ENCODE results near the gene DLG4.

Gene DLG4

GRCh38 chr17:7225711-7226331 lies 6.2 kb upstream of the DLG4 start:
- Mint-ChIP-seq H3K9me3 (ENCODE audit: low read depth) (no peaks in the 10 kb centered on the region), H3K4me1 (ENCODE audit: low read depth) (peaks cover 16% of the 10 kb centered on the region), H3K27ac (no peak overlapping the region), H3K4me3 (no peak overlapping the region), H3K27me3 (no peaks in the 10 kb centered on the region), H3K36me3 (peaks cover 7% of the 10 kb centered on the region)

DNA sequence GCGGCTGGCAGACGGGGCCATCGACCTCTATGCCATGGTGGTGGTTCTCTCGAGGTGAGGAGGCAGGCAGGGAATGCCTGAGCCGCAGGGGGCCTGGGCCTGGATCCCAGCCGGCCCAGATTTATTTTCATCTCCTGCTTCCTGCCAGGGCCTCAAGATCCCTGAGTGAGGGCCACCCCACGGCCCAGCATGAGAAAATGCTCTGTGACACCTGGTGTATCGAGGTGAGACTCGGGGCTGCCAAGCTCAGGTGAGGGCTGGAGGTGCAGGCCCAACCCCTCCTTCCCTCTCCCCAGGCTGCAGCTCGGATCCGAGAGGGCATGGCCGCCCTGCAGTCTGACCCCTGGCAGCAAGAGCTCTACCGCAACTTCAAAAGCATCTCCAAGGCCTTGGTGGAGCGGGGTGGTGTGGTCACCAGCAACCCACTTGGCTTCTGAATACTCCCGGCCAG lies 5.0 kb upstream of the DLG4 start:
- H3K4me3 Mint-ChIP-seq: no peak overlapping the region
- H3K36me3 Mint-ChIP-seq: peaks cover 7% of the 10 kb centered on the region
- H3K9me3 Mint-ChIP-seq (ENCODE audit: low read depth): no peaks in the 10 kb centered on the region
- no peaks in the 10 kb centered on the region for H3K27me3 Mint-ChIP-seq
- H3K27ac Mint-ChIP-seq: no peak overlapping the region
- peaks cover 22% of the 10 kb centered on the region for H3K4me1 Mint-ChIP-seq (ENCODE audit: low read depth)

DNA sequence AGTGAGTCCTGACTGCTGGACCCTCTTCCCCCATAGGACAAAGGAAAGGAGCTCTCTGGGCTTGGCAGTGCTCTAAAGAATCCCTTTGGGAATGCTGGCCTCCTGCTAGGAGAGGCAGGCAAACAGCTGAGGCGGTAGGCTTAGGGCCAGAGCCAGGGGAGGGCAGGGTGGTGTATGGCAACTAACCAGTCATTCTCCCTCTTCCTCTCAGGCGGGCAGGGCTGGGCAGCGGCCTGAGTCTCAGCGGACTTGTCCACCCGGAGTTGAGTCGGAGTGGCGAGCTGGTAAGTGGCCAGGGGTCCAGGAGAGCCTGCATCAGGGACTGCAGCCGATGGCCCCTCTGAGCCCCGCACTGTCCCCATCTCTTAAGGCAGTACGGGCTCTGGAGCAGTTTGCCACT lies 4.5 kb upstream of the DLG4 start:
- no peak overlapping the region for H3K27ac Mint-ChIP-seq
- H3K4me3 Mint-ChIP-seq: no peak overlapping the region
- peaks cover 28% of the 10 kb centered on the region for H3K4me1 Mint-ChIP-seq (ENCODE audit: low read depth)
- H3K36me3 Mint-ChIP-seq: peaks cover 7% of the 10 kb centered on the region
- no peaks in the 10 kb centered on the region for H3K9me3 Mint-ChIP-seq (ENCODE audit: low read depth)
- no peaks in the 10 kb centered on the region for H3K27me3 Mint-ChIP-seq

DNA sequence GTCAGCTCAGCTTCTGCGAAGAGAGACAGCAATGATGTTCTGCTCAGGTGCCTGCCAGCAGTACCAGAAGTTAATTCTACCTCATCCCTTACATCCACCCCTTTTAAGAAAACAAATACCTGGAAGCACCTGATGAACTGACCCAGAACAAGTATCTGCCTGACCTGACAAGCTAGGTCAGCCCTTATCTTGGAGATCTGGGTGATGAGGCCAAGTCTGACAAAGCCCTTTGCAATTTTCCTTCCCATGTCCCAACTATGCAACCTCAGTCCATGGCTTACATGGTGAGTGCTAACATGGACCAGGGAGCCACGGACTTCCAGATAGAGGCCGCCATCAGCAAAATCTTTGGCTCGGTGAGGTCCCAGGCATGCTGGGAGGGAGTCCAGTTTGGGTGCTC lies 3.7 kb upstream of the DLG4 start:
- H3K4me3 Mint-ChIP-seq: no peak overlapping the region
- no peaks in the 10 kb centered on the region for H3K27me3 Mint-ChIP-seq
- peaks cover 34% of the 10 kb centered on the region for H3K4me1 Mint-ChIP-seq (ENCODE audit: low read depth)
- H3K36me3 Mint-ChIP-seq: peaks cover 7% of the 10 kb centered on the region
- no peak overlapping the region for H3K27ac Mint-ChIP-seq
- H3K9me3 Mint-ChIP-seq (ENCODE audit: low read depth): no peaks in the 10 kb centered on the region

DNA sequence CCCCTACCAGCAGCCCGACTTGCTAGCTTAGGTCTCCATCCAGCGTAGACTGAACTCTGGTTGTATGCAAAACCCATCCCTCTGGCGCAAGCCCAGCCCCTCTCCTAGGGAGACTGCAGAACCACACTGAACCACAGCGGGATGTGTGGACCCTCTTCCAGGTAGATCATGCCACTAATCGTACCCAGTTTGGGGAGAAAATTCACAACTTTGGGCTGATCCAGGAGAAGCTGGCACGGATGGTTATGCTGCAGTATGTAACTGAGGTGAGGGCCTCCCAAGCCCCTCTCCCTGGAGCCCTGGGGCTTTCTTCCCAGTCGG lies 3.3 kb upstream of the DLG4 start:
- Mint-ChIP-seq H3K27ac (no peak overlapping the region), H3K9me3 (ENCODE audit: low read depth) (no peaks in the 10 kb centered on the region), H3K36me3 (peaks cover 4% of the 10 kb centered on the region), H3K4me3 (no peak overlapping the region), H3K4me1 (ENCODE audit: low read depth) (peaks cover 35% of the 10 kb centered on the region), H3K27me3 (no peaks in the 10 kb centered on the region)

GRCh38 chr17:7222093-7222971 lies 2.7 kb upstream of the DLG4 start:
- no peaks in the 10 kb centered on the region for H3K27me3 Mint-ChIP-seq
- peaks cover 3% of the 10 kb centered on the region for H3K36me3 Mint-ChIP-seq
- H3K4me1 Mint-ChIP-seq (ENCODE audit: low read depth): peaks cover 38% of the 10 kb centered on the region
- H3K27ac Mint-ChIP-seq: no peak overlapping the region
- H3K9me3 Mint-ChIP-seq (ENCODE audit: low read depth): no peaks in the 10 kb centered on the region
- H3K4me3 Mint-ChIP-seq: no peak overlapping the region

DNA sequence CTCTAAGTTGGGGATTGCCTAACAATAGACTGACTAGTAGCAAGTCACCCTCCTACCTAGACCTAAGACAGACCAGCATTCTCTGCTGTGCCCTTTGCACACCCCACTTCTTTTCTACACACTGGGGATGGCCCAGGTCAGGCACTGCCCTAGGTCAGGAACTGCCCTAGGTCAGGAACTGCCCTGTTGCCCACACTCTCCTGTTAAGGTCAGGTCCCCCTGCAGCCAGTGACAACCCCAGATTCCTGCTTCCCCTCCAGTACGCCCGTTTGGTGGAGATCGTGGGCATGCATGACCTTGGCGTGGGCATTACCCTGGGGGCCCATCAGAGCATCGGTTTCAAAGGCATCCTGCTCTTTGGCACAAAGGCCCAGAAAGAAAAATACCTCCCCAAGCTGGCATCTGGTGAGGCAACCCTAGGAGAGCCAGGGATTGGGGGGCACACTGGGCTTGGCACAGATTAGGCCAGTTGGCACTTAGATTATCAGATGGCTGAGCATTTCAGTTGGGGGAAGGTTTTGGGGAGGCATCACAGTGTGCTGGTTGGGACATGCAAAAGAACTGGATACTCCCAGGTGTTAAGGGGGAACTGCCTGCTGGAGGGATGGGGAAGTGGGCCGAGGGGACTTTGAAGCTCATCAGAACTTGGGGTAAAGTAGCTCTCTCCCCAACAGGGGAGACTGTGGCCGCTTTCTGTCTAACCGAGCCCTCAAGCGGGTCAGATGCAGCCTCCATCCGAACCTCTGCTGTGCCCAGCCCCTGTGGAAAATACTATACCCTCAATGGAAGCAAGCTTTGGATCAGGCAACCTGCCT lies 1.8 kb upstream of the DLG4 start:
- no peaks in the 10 kb centered on the region for H3K9me3 Mint-ChIP-seq (ENCODE audit: low read depth)
- peak overlapping the region; percentile 93 for H3K4me3 Mint-ChIP-seq
- peaks cover 42% of the 10 kb centered on the region for H3K4me1 Mint-ChIP-seq (ENCODE audit: low read depth)
- no peaks in the 10 kb centered on the region for H3K27me3 Mint-ChIP-seq
- peak overlapping the region; percentile 83 for H3K27ac Mint-ChIP-seq
- H3K36me3 Mint-ChIP-seq: peaks cover 3% of the 10 kb centered on the region

- Mint-ChIP-seq H3K27me3 (no peaks in the 10 kb centered on the region), H3K9me3 (ENCODE audit: low read depth) (no peaks in the 10 kb centered on the region), H3K4me3 (peak overlapping the region; percentile 93), H3K36me3 (peaks cover 3% of the 10 kb centered on the region), H3K27ac (peak overlapping the region; percentile 83), H3K4me1 (ENCODE audit: low read depth) (peaks cover 50% of the 10 kb centered on the region)
Observed at GRCh38 chr17:7220593-7221277, 1.1 kb upstream of the DLG4 start.

GRCh38 chr17:7219229-7219811 lies 316 bp downstream of the DLG4 start:
- H3K36me3 Mint-ChIP-seq: peaks cover 3% of the 10 kb centered on the region
- peak overlapping the region; percentile 95 for H3K27ac Mint-ChIP-seq
- H3K4me1 Mint-ChIP-seq (ENCODE audit: low read depth): peaks cover 63% of the 10 kb centered on the region
- H3K27me3 Mint-ChIP-seq: no peaks in the 10 kb centered on the region
- H3K4me3 Mint-ChIP-seq: peak overlapping the region; percentile 93
- no peaks in the 10 kb centered on the region for H3K9me3 Mint-ChIP-seq (ENCODE audit: low read depth)

GRCh38 chr17:7218758-7219157 lies 878 bp downstream of the DLG4 start:
- Mint-ChIP-seq H3K4me3 (peak overlapping the region; percentile 93), H3K27ac (peak overlapping the region; percentile 95), H3K36me3 (peaks cover under 1% of the 10 kb centered on the region), H3K27me3 (no peaks in the 10 kb centered on the region), H3K4me1 (ENCODE audit: low read depth) (peaks cover 69% of the 10 kb centered on the region), H3K9me3 (ENCODE audit: low read depth) (no peaks in the 10 kb centered on the region)

DNA sequence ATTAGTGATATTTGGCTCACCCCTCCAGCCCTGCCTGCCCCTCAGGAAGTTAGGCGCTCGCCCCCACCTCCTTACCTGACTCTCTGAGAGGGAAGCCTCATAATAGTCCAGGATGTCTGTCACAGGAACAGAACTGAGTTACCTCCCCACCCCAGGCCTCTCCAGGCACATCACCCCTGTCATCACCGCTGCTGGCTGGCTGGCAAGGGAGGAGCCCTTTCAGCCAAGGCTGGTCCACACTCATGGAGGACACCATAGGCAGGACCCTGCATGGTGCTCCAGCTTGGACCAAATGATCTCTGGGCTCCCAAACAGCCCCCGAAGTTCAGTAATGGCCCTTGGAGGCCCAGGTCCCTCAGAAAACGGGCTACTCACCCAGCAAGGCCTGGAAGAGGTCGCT lies 1.5 kb downstream of the DLG4 start:
- Mint-ChIP-seq H3K36me3 (no peaks in the 10 kb centered on the region), H3K27me3 (no peaks in the 10 kb centered on the region), H3K4me1 (ENCODE audit: low read depth) (peaks cover 71% of the 10 kb centered on the region), H3K9me3 (ENCODE audit: low read depth) (no peaks in the 10 kb centered on the region), H3K27ac (peak overlapping the region; percentile 70), H3K4me3 (peak overlapping the region; percentile 68)

- Mint-ChIP-seq H3K36me3 (no peaks in the 10 kb centered on the region), H3K4me3 (peak overlapping the region; percentile 68), H3K27me3 (no peaks in the 10 kb centered on the region), H3K4me1 (ENCODE audit: low read depth) (peaks cover 71% of the 10 kb centered on the region), H3K27ac (peak overlapping the region; percentile 70), H3K9me3 (ENCODE audit: low read depth) (no peaks in the 10 kb centered on the region)
Observed at GRCh38 chr17:7217113-7217987, 2.3 kb downstream of the DLG4 start.

GRCh38 chr17:7216242-7217112 lies 3.2 kb downstream of the DLG4 start:
- peak overlapping the region; percentile 67 for H3K27ac Mint-ChIP-seq
- no peaks in the 10 kb centered on the region for H3K36me3 Mint-ChIP-seq
- H3K9me3 Mint-ChIP-seq (ENCODE audit: low read depth): no peaks in the 10 kb centered on the region
- H3K4me1 Mint-ChIP-seq (ENCODE audit: low read depth): peaks cover 77% of the 10 kb centered on the region
- peak overlapping the region; percentile 61 for H3K4me3 Mint-ChIP-seq
- H3K27me3 Mint-ChIP-seq: no peaks in the 10 kb centered on the region
